HAP-1 (cell line): ENCODE data around the gene GSC.
"Not testable (repeated sequence)": the region's sequence is repeated elsewhere in the genome, so short reads cannot be mapped to it uniquely, and the experiment has no call there.

ENCODE experiments used
- DNase-seq, 2 experiments: peaks; one replicate each; pipeline ENCODE4 v3.0.0-alpha.2; 2016 to 2020; ENCODE audit warnings: low spot score in 2 of 2
- H3K27me3 ChIP-seq: fragments of 250-450 bp; sonication (Bioruptor Pico); 2 replicates; pipeline ENCODE4 v1.5.1; 2020; ENCODE audit warnings: low read depth, mild to moderate bottlenecking, moderate library complexity
- H3K36me3 ChIP-seq: fragments of 250-450 bp; sonication (Bioruptor Pico); replicated peaks from 2 replicates; pipeline ENCODE4 v1.5.1; 2020; ENCODE audit warnings: mild to moderate bottlenecking
- H3K4me1 ChIP-seq: fragments of 250-450 bp; sonication (Bioruptor Pico); 2 replicates; pipeline ENCODE4 v1.5.1; 2020; ENCODE audit warnings: mild to moderate bottlenecking
- H3K4me3 ChIP-seq: fragments of 250-450 bp; sonication (Bioruptor Pico); 2 replicates; pipeline ENCODE4 v1.5.1; 2020; ENCODE audit warnings: mild to moderate bottlenecking, moderate library complexity
- H3K9me3 ChIP-seq: fragments of 250-450 bp; sonication (Bioruptor Pico); 2 replicates; pipeline ENCODE4 v1.5.1; 2020; ENCODE audit warnings: mild to moderate bottlenecking, moderate library complexity
- in situ Hi-C: fragments of 300-500 bp; cut with MboI; formaldehyde crosslinking; loops from 3 replicates; pipeline ENCODE4 v1.14.3; 2020; ENCODE audit warnings: low sequenced_read_pairs, inconsistent platforms, mixed read lengths

GSC gene

GRCh38 chr14:94747153-94747552, 22.8 kb downstream of the GSC start:
- H3K4me1 ChIP-seq, H3K4me3 ChIP-seq, in situ Hi-C loops, H3K27me3 ChIP-seq, H3K9me3 ChIP-seq, DNase-seq, H3K36me3 ChIP-seq: not testable (repeated sequence)

DNA sequence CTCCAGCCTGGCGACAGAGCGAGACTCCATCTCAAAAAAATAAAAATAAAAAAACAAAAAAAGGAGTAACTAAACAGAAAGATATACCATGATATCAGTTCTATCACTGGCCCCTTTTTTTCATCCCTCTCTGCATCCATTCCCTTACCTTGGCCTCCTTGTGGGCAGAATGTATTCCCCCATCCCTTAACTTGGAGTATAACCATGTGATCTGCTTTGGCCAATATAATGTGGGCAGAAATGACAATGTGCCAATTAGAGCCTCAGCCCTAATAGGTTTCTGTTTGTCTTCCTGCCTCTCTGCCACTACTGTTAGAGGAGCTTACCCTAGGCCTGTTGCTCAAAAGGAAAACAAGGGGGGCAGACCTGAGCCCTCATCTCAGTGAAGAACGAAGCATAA, 23.8 kb downstream of the GSC start:
- no peaks in the 10 kb centered on the region; the same call in 1 of the 2 replicates for H3K9me3 ChIP-seq
- in situ Hi-C loops, result no loop called here
- no peaks in the 10 kb centered on the region for H3K4me1 ChIP-seq
- H3K27me3 ChIP-seq, result peaks cover 2% of the 10 kb centered on the region; the same call in 1 of the 2 replicates
- no peak for DNase-seq
- no peaks in the 10 kb centered on the region for H3K36me3 ChIP-seq
- H3K4me3 ChIP-seq, result no peak overlapping the region

DNA sequence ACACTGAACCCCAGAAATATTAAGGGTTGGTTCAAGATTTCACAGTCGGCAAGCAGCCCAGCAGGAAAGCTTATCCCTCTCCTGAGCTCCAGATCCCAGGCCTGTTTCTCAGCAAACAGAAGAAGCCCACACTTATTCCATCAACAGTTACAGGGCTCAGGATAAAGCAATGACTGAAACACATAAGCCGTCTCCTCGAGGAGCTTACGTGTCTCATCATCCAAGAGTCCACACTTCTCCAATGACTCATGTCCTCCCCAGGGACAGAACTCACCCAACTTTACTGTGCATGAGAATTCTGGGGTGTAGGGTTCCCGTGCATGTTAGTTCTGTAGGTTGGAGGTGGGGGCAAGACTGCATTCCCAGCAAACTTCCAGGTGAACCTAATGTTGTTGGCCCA, 31.2 kb downstream of the GSC start:
- H3K36me3 ChIP-seq, result no peaks in the 10 kb centered on the region
- H3K4me3 ChIP-seq, result no peak overlapping the region
- in situ Hi-C loops, result no loop called here
- no peak for DNase-seq
- H3K27me3 ChIP-seq, result 0 out of 2 replicates have a peak, but pooled peaks cover 1% of the 10 kb centered on the region
- peaks cover 11% of the 10 kb centered on the region for H3K4me1 ChIP-seq
- H3K9me3 ChIP-seq, result no peaks in the 10 kb centered on the region; the same call in 1 of the 2 replicates

DNA sequence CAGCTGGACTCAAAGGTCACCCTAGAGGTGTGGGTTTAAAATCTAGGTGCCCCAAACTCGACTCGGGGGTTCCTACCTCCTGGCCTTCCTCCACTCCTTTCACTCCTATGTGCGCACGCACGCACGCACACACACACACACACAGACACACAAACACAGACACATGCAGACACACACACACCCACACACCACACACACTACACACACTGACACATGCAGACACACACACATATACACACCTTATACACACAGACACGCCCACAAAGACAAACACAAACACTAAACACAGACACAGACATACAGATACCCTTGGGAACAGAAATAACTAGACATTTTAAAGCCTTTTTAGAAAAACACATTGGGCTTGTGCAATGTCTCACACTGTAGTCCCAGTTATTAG, 31.8 kb downstream of the GSC start:
- in situ Hi-C loops, result no loop called here
- no peaks in the 10 kb centered on the region for H3K27me3 ChIP-seq
- no peaks in the 10 kb centered on the region for H3K9me3 ChIP-seq
- no peak overlapping the region for H3K4me3 ChIP-seq
- H3K36me3 ChIP-seq, result no peaks in the 10 kb centered on the region
- peaks cover 11% of the 10 kb centered on the region for H3K4me1 ChIP-seq
- DNase-seq, result no peak

GRCh38 chr14:94728950-94729349, 41.0 kb downstream of the GSC start:
- Histone ChIP-seq H3K9me3 (no peaks in the 10 kb centered on the region), H3K36me3 (no peaks in the 10 kb centered on the region), H3K4me1 (no peaks in the 10 kb centered on the region), H3K4me3 (no peak overlapping the region), H3K27me3 (no peaks in the 10 kb centered on the region; the same call in 1 of the 2 replicates)
- no peak for DNase-seq
- in situ Hi-C loops, result no loop called here

GRCh38 chr14:94728440-94728839, 41.5 kb downstream of the GSC start:
- H3K27me3 ChIP-seq, in situ Hi-C loops, H3K4me1 ChIP-seq, H3K9me3 ChIP-seq, H3K4me3 ChIP-seq, H3K36me3 ChIP-seq, DNase-seq: not testable (repeated sequence)

- DNase-seq, H3K9me3 ChIP-seq, H3K27me3 ChIP-seq, in situ Hi-C loops, H3K4me1 ChIP-seq, H3K4me3 ChIP-seq, H3K36me3 ChIP-seq: not testable (repeated sequence)
Measured at GRCh38 chr14:94726649-94727048, 43.3 kb downstream of the GSC start.

- H3K27me3 ChIP-seq, result no peaks in the 10 kb centered on the region; the same call in 1 of the 2 replicates
- no peak overlapping the region for H3K4me3 ChIP-seq
- no peak for DNase-seq
Measured at GRCh38 chr14:94724993-94725392, 44.9 kb downstream of the GSC start.

DNA sequence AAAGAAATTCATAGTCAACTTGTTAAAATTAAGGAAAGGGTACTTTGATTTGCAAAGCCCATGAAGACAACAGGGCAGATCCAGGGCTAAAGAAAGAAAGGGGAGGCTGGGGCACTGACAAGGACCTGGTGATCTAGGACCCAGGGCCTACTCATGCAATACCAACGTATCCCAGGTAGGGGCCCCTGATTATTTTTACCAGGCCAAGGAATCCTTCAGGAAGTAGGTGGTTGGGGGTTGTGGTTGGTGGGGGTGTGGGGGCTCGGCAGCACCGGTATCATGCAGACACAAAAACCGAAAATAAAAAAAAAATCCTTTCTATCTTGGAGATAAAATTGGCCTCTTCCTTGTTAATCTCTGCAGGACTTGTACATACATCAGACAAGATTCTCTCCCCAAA, 47.5 kb downstream of the GSC start:
- H3K4me1 ChIP-seq, result no peaks in the 10 kb centered on the region
- no peak for DNase-seq
- H3K27me3 ChIP-seq, result no peaks in the 10 kb centered on the region; the same call in 1 of the 2 replicates
- H3K36me3 ChIP-seq, result no peaks in the 10 kb centered on the region
- in situ Hi-C loops, result no loop called here
- H3K4me3 ChIP-seq, result no peak overlapping the region
- no peaks in the 10 kb centered on the region for H3K9me3 ChIP-seq

More at GRCh38 chr14:94724993-94725392, 44.9 kb downstream of the GSC start:
- H3K36me3 ChIP-seq, result no peaks in the 10 kb centered on the region
- no peaks in the 10 kb centered on the region for H3K4me1 ChIP-seq
- no peaks in the 10 kb centered on the region for H3K9me3 ChIP-seq
- in situ Hi-C loops, result no loop called here
